HG03432 (cell line): ENCODE results near the gene SORCS2.

Source experiments
- ATAC-seq: cut with Tn5 transposase; IDR thresholded peaks from one replicate; pipeline ENCODE4 v1.9.1; 2021; ENCODE audit warnings: mild to moderate bottlenecking, moderate library complexity; ENCODE audit not compliant: unreplicated experiment

The SORCS2 gene

DNA sequence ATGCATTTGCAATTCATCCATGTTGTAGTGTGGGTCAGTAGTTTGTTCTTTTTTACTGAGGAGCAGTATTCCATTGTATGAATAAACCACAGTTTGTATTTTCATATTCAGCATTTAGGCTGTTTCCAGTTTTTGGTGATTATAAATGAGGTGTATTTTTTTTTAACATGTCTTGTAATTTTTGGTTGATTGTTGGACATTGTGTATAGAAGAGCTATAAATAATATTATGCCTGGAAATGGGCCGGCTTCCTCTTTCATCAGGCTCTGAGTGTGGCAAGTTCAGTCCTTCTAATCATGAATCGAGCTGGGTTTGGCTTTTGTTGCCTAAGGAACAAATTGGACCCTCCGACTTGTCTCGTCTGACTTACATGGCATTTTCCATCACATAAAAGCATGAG is 126.7 kb downstream of the SORCS2 start:
- ATAC-seq = no peak

GRCh38 chr4:7320206-7320797 is 128.0 kb downstream of the SORCS2 start:
- ATAC-seq = no peak

GRCh38 chr4:7322166-7322991 is 130.0 kb downstream of the SORCS2 start:
- no peak for ATAC-seq

DNA sequence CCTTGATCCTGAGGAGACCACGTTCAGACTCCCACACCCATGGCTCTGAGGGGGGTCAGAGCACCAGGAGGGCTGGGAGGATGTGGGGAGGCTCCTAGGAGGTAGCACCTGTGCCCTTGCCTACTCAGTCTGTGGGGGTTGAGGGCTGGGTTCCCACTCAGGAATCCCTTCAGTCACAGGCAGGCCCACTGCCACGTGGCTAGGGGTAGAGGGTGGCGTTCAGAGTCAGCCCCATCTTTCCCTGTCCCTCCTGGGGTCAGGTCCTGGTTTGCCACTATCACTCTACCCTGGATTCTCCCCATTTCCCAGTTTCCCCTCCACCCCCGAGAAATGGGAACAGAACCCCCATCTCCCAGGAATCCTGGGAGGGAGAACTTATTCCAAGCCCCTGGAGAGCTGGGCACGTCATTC is 131.1 kb downstream of the SORCS2 start:
- no peak for ATAC-seq

DNA sequence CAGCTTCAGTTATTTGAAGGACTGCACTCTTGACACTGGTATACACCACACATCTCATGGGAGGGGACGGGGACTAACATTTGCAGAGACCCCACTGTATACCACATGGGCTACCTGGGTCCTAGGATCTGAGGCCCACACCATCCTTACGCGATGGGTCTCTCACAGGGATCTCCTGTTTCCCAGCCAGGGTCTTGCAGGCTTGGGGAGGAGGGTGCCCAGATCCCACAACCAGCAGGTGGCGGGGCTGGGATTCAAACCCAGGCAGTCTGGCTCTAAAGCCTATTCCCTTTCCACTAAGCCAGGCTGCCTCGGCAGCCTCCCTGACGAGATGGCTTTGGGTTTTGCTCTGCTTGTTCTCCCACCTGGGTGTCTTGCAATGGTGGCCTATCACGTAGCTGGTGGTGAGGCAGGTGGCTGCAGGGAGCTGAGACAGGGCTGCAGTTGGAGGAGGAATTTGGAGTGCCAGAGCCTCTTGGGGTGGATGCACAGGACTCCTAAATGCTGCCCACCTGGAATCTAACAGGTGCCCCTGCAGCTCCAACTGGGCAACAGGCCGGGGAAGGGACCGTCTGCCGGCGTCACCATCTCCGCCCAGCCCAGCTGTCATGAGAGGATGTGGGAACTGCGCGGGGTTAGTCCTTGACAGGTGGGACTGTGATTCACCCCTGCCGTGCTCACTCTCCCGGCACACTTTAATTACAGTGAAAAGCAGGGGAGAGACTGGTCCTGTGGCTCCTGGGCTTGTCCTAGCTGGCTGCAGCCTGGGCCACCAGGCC is 131.7 kb downstream of the SORCS2 start:
- no peak for ATAC-seq

DNA sequence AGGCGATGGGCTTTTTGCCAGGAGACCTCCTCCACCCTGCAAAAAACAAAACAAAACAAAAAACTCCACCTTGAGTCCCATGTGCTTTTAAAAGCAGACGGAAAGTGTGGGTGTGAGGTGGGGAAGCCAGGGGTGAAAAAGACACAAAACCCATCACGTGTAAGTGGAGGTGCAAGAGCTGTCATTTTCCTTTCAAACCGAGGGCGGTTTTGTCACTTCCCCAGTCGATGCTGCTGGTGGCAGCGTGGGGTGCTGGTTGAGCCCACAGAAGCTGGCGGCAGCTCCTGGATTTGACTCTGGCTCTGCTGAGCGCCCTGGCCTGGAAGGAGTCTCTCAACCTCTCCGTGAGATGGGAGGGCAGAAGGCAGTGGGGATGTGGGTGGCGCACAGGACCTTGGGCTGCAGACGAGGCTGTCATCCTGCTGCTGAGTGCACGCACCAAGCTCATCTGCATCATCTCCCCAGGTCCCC is 132.3 kb downstream of the SORCS2 start:
- no peak for ATAC-seq

- no peak for ATAC-seq
These were observed 133.2 kb downstream of the SORCS2 start for GRCh38 chr4:7325541-7325940.

DNA sequence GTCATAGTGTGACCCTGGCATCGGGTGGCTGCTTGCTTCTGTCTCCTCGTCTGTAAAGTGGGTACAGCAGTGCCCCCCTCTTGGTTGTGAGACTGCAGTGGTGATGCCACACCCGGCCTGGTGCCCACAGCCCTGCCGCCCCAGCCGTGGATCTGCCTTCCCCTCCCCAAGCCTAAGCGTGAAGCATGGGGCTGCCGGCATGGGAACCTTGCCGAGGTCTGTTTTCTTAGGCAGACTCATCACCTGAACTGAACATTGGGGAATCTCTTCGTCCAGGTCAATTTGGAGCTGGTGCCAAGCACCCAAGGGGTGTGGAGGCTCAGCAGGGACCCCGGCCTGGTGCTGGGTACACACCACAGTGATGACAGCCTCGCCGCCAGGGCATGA is 134.0 kb downstream of the SORCS2 start:
- no peak for ATAC-seq

DNA sequence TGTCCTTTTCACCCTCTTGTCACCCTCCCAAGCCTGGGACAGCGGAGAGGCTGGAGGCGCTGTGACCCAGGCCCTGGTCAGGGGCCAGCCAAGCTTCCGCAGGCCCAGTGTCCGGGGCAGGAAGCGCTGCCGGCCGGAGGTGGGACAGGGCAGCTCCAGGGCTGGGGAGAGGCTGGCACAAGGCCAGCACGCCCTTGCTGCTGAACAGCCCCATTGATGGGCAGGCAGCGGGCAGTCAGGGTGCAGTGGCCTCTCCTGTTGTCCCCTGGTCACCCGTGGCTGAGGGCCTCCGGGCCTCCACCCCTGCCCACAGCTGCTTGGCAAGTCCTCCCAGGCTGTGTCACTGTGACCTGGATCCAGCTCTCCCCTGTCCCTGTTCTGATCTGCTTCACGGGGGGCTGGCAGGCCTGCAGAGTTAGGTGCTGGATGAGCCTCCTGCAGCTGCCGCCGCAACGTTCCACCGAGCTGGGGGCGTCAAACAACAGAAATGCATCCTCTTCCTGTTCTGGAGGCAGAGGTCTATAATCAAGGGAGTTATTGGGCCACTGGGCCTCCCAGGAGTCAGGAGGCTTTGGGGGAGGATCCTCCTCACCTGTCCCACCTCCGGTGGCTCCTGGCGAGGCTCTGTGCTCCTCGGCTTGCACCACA is 134.5 kb downstream of the SORCS2 start:
- ATAC-seq = no peak

- ATAC-seq = no peak
These were observed 135.1 kb downstream of the SORCS2 start for GRCh38 chr4:7327341-7327885.

DNA sequence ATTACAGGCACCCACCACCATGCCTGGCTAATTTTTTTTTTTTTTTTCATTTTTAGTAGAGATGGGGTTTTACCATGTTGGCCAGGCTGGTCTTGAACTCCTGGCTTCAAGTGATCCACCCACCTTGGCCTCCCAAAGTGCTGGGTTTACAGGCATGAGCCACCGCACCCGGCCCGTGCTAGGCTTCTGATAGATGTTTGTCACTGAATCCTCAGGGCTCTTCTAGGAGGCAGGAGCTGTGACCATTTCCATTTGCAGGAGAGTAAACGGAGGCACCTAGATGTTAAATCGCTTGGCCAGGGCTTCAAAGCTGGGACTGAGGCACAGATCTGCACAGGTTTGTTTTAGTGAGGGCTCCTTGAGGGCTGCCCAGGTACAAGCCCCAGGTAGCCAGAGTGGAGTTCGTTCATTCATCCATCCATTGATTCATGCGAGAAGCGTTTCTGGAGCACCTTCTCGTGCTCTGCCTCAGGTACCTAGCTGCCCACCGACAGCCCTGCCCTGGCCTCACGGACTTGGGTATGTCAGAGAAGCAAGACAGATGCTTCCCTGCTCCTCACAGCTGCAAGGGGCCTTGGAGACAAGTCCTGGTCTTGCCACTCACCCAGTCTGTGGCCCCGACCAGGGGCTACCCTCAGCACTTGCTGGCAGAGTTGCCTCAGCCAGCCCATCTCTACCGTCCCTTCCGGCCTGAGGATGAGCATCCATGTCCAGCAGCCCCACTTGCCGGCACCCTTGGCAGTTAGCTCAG is 136.0 kb downstream of the SORCS2 start:
- no peak for ATAC-seq

DNA sequence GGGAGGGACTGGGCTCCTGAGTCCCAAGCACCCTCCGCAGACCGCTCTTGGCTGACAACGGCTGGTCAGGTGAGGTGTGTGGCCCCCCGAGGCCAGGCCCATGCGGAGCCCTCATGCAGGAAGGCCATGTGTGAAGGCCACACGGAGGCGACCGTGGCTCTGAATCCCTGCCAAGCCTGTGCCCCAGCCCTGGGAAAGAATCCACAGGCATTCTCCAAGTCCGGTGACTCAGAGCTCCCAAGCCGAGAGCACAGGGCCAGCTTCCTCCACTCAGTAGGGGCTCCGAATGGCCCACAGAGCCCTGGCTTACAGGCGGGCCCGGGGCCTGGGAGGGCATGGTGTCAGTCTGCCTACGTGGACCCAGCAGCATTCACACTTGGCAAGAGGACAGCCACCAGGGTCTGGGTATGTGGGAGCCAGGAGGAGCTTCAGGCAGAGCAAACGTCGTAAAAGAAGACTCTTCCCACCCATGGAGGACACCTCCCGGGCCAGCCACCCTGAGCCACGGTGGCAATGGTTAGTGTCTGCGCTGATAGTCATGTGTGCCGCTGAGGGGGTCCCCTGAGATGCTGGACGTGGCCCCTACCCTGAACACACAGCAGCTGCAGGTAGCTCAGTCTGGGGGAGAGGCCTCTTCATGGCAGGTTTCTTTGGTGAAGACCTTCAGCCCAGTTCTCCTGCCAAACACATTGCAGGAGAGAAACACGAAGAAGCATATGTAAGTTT is 136.7 kb downstream of the SORCS2 start:
- no peak for ATAC-seq

- no peak for ATAC-seq
These were observed 137.8 kb downstream of the SORCS2 start for GRCh38 chr4:7330031-7330596.

- ATAC-seq = no peak
These were observed 138.7 kb downstream of the SORCS2 start for GRCh38 chr4:7330811-7331681.

GRCh38 chr4:7331682-7332000 is 139.3 kb downstream of the SORCS2 start:
- no peak for ATAC-seq

- ATAC-seq = no peak
These were observed 140.1 kb downstream of the SORCS2 start for GRCh38 chr4:7332216-7333023.

DNA sequence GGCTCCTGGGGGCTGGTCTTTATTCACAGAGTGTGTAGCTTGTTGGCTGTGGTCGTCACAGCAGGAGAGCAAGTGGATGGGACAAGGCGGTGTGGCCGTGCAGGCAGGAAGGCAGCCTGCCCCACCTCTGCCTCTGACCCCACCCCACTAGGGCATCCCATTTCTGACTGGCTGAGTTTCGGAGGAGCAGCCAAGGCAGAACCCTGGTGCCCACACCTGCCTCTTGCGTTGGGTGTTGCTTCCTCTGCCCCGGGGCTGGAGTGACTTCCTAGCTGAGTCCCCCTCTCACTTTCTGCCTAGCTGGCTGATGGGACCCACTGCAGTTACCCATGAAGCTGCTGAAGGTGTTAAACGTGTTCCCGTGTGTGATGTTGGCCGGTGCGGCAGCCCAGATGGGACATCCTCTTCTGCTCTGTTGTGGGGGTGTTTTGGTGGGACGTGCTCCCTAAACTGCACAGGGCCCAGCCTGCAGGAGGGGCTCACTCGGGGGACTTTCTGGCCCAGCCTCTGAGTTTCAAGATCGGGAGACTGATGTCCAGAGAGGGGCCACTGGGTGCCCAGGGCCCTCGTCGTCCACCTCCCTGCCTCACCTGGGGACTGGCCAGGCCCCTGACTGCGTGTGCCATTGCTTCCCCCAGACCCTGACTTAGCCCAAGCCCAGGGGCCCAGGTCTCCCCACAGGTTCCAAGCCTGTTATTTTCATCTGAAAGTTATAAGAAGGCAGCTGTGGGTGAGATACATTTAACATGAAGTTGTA is 140.9 kb downstream of the SORCS2 start:
- ATAC-seq = no peak
